Muscle of leg (tissue), 11 donors: ENCODE data around the gene GPS1. TPM values are rescaled to one million over a fixed set of nuclear protein-coding genes. Genes with fewer than 3 reads are reported as not detected.

Experiments
- DNase-seq: peaks from one replicate; pipeline ENCODE4 v3.0.0; 2013
- H3K27ac ChIP-seq: one replicate; pipeline ENCODE4 v1.5.1; 2013; ENCODE audit warnings: mild to moderate bottlenecking, low read length, control low read depth
- H3K27me3 ChIP-seq: one replicate; pipeline ENCODE4 v1.6.1; 2013; ENCODE audit warnings: low read length; ENCODE audit not compliant: control insufficient read depth, insufficient read depth
- H3K36me3 ChIP-seq: one replicate; pipeline ENCODE4 v1.6.1; 2013; ENCODE audit warnings: low read length; ENCODE audit not compliant: control insufficient read depth, insufficient read depth
- H3K4me1 ChIP-seq: one replicate; pipeline ENCODE4 v1.6.1; 2013; ENCODE audit warnings: low read length; ENCODE audit not compliant: control insufficient read depth, insufficient read depth
- H3K4me3 ChIP-seq: one replicate; pipeline ENCODE4 v1.5.1; 2013; ENCODE audit warnings: low read length, control low read depth
- H3K9me3 ChIP-seq: replicated peaks from 2 replicates; pipeline ENCODE4 v1.6.1; 2013; ENCODE audit warnings: low read depth, low read length; ENCODE audit not compliant: control insufficient read depth
- WGBS: methylation state at CpG from one replicate; pipeline ENCODE4 v1.1.5; 2013; ENCODE audit warnings: missing lambda C conversion rate; ENCODE audit not compliant: insufficient coverage; 5-methylcytosine and 5-hydroxymethylcytosine counted together
- polyA plus RNA-seq, 8 donors: library from polyadenylated mRNA; unstranded; fragments of 120-200 nt; gene quantifications; one replicate each; pipeline versions ENCODE4 v1.2.1 to v1.2.3, GENCODE V29; 2013; ENCODE audit warnings: inconsistent platforms in 1 of 8, low replicate concordance in 1 of 8; ENCODE audit not compliant: insufficient read length in 8 of 8, insufficient read depth in 1 of 8
- total RNA-seq: library from RNA; stranded (reverse); fragments of 120-200 nt; gene quantifications from one replicate; pipeline ENCODE4 v1.2.4, GENCODE V29; 2013

The GPS1 gene
- total and polyA plus RNA-seq, 9 donors = 68.1 to 87.7 (median 76.7) TPM

DNA sequence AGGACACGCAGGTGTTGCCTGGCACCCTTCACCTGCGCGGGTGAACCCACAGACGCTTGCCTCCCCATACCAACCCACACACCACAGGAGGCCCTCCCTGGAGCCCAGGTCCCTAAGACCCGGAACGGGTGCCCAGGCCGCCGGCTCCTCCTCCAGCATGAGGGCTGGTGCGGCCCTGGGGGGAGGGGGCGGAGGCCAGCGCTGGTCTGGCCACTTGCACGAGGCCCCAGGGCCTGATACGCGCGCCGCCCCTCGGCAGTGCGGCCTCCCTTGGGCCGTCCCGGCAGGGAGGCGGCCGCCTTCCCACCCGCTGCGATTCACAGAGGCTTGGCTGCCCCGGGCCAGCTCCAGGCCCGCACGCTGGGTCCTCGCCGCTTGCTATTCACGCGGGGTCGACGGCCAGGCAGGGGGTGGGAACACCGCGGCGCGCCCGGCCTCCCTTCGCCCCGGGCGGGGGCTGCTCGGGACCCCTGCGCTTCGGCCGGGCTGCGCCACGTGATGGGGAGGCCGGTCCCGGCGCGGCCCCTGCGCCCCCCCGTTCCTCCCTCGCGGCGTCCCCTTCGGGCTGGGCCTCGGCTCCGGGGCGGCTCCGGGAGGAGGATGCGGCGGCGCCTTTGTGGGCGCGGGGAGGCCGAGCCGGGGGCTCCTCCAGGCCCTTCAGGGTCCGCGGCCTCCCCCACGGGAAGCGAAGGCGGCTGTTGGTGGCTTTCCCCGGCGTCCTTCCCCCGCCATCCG, 45.7 kb downstream of the GPS1 start:
- peaks cover 29% of the 10 kb centered on the region for H3K4me1 ChIP-seq
- H3K9me3 ChIP-seq = no peaks in the 10 kb centered on the region
- peaks cover 56% of the 10 kb centered on the region for H3K36me3 ChIP-seq
- WGBS = under 1% methylated on average over 76 of the region's 77 CpGs
- peak overlapping the region; percentile 74 for H3K4me3 ChIP-seq
- peak; percentile 57 for DNase-seq
- H3K27ac ChIP-seq = peak overlapping the region; percentile 72
- H3K27me3 ChIP-seq = no peaks in the 10 kb centered on the region

DNA sequence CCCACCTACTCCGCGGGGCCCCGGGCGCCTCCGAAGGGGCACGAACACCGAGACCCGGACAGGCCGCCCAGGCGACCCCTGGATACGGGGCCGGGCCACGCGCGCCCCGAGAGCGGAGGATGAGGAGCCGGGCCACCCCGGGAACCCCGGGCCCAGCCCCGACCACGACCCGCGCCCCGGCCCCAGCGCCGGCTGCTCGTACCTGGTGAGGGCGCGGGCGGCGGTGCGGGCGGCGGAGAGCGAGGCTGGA, 46.1 kb downstream of the GPS1 start:
- Histone ChIP-seq H3K4me1 (peaks cover 29% of the 10 kb centered on the region), H3K9me3 (no peaks in the 10 kb centered on the region), H3K27me3 (no peaks in the 10 kb centered on the region), H3K27ac (peak overlapping the region; percentile 72), H3K36me3 (peaks cover 51% of the 10 kb centered on the region), H3K4me3 (peak overlapping the region; percentile 74)
- under 1% methylated on average over 36 of the region's 36 CpGs for WGBS
- DNase-seq = no peak

DNA sequence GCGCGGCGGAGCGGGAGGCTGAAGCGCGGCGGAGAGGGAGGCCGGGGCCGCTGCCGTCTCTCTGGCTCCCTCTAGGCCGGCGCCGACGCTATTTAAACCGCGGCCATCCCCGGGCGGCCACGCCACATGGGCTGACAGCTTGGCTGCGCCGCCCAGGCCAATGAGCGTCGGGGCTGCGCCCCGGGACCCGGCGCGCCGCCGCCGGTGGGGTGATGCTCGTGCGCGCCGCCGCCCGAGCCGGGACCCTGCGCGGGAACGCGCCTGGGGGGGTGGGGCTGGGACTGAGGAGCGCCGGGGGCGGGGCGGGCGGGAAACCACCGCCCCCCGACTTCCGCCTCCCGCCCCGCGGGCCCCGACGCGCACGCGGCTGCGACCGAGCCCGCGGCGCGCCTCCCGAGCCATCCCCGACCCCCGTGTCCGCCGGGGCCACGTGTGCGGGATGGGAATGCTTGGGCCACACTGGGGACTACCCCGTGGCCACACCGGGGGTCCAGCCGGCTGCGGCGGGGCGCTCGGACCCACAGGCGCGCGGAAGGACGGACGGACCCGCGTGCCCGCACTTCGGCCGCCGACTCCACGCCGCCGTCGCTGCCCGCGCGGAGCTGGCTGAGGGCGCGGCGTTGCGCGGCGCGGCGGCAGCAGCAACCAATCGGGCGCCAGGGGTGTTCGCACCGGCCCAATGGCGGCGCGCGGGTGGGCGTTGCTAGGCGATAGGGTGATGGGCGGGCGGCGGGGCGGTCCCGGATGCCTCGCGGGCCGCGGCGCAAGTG, 46.7 kb downstream of the GPS1 start, which contains the start of gene FASN:
TSS of gene FASN (minus strand) at position 68 of the 770 bp plus-strand sequence. CDS start 1,791 bp downstream, outside the sequence.
- H3K27me3 ChIP-seq = no peaks in the 10 kb centered on the region
- peaks cover 46% of the 10 kb centered on the region for H3K36me3 ChIP-seq
- peak within 1 kb of the TSS; percentile 92 for H3K27ac ChIP-seq
- DNase-seq = peak; percentile 99
- peak within 1 kb of the TSS; percentile 74 for H3K4me3 ChIP-seq
- peaks cover 34% of the 10 kb centered on the region for H3K4me1 ChIP-seq
- under 1% methylated on average over 108 of the region's 124 CpGs for WGBS
- no peaks in the 10 kb centered on the region for H3K9me3 ChIP-seq

DNA sequence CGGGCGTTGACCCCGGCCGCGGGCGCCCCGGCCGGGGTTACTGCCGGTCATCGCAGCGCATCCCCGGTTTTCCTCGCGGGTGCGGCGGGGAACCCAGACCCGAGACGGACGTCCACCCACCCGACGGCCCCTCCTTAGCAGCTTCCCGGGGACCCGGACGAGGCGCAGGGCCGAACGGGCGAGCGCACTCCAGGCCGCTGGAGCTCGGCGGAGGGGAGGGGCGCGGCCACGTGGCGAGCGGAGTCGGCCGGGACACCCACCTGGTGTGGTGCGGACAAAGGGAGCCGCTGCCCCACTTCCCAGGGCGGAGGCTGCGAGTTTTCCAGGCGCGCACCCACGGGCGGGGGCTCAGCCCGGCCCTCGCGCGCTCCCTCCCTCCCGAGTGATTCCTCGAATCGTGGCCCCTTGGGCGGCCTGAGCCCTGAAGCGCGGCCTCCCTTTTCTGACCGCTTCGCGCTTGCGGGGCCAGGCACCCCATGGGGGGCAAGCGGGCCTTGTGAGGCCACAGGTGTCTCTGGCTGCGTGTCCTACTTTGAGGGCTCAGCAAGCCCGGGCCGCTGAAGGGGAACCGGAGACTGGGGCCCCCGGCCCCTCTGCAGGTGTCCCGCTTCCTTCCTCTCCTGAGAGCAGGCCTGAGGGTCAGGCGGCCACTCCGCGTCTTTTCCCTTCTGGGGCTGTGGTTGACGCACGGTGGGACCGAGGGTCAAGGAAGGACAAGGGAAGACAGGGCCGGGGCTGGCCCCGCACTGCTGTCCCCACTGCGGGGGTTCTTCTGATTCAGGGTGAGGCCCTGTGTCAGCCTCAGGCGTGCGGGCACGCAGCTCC, 47.5 kb downstream of the GPS1 start:
- H3K4me3 ChIP-seq = peak overlapping the region; percentile 61
- H3K27ac ChIP-seq = peak overlapping the region; percentile 92
- H3K9me3 ChIP-seq = no peaks in the 10 kb centered on the region
- H3K27me3 ChIP-seq = no peaks in the 10 kb centered on the region
- H3K36me3 ChIP-seq = peaks cover 39% of the 10 kb centered on the region
- peaks cover 42% of the 10 kb centered on the region for H3K4me1 ChIP-seq
- 4% methylated on average over 80 of the region's 80 CpGs for WGBS
- no peak for DNase-seq

DNA sequence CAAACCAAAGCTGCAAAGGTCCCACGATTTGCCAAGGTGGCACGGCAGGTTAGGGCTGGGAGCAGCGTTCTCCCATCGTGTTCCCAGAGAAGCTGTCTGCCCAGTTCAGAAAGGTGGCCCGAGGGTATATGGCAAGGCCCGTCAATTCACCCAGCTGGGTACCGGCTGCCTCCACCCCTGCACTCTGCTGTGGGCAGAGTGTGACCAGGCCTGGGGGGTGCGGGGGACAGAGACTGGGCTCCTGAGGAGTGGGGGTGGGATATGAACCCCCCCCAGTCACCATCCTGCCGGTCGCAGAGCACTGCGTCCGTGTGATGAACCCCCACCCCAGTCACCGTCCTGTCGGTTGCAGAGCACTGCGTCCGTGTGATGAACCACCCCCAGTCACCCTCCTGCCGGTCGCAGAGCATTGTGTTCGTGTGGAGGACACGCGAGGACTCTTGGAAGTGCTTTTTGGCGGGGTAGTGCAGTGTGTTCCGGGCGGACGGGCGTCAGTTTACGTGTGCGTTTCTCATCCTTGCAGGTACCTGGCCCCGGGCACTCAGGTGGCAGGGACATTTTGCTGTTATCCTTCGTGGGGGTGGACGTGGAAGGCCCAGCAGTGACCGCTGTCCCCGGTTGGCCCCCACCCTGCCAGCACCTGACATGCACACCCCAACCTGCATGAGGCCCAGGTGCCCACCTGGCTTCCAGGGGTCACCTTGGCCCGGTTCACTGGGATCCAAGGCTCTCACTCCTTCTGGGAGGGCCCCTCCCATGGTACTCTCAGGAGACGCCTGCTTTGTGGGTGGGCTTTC, 49.0 kb downstream of the GPS1 start:
- no peak overlapping the region for H3K27ac ChIP-seq
- 84% methylated on average over 19 of the region's 35 CpGs for WGBS
- no peaks in the 10 kb centered on the region for H3K9me3 ChIP-seq
- no peaks in the 10 kb centered on the region for H3K27me3 ChIP-seq
- DNase-seq = no peak
- no peak overlapping the region for H3K4me3 ChIP-seq
- H3K36me3 ChIP-seq = peaks cover 28% of the 10 kb centered on the region
- H3K4me1 ChIP-seq = peaks cover 55% of the 10 kb centered on the region

DNA sequence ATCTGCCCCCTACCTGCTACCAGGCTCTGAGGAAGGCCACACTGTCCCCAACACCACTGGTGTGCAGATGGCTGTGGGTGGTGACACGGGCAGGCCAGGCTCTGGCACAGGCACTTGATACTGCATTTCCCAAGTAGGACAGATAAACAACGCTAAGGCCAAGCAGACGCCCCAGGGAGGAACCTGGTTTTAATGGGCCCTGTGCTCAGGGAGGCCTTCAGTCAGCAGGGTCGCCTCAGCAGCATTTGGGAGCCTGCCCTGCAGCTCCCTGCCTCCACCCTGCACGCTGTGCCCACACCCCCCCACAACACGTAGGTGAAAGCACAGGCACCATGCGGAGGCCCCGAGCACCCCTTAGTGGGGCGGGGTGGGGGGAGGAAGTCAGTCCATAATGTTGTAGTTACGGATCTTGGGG, 49.6 kb downstream of the GPS1 start:
- Histone ChIP-seq H3K9me3 (no peaks in the 10 kb centered on the region), H3K27me3 (no peaks in the 10 kb centered on the region), H3K36me3 (peaks cover 22% of the 10 kb centered on the region), H3K27ac (no peak overlapping the region), H3K4me1 (peaks cover 59% of the 10 kb centered on the region), H3K4me3 (no peak overlapping the region)
- no peak for DNase-seq
- WGBS = 54% methylated on average over 3 of the region's 10 CpGs

DNA sequence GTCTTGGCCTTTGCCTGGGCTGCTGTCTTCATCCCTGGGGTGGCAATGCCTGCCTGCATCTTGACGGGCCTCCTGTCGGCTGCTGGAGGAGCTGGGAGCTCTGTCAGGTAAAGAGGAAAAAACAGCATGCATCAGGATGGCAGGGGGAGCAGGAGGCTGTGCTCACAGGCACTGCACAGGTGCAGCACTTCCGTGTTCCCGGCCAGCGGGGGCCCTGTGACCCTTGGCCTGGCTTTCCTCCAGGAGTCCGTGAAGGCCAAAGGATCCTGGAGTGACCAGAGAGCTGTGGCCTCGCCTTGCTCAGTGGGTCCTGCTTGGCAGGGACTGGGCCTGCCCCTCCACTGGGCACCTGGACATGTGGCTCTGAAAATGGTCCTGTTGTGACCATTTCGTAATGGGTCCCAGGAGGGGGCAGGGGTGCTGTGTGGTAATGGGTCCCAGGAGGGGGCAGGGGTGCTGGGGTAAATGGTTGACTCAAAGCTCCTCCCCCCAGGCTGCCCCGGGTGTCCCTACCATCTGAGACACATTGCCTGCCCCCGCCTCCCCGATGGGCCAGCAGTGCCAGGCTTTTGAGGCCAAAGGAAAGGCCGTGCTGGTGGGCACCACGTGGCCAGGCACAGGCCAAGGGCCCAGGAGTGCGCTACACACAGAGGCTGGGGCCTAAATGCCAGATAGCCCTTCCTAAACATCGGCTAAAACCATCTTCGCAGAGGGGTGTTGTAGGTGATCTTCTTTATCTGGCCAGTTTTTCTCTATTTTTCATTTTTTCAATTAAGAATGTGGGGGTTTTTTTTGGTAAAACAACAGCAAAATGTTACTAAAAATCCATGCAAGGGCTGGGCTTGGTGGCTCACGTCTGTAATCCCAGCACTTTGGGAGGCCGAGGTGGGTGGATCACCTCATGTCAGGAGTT, 50.3 kb downstream of the GPS1 start:
- Histone ChIP-seq H3K4me1 (peaks cover 59% of the 10 kb centered on the region), H3K9me3 (no peaks in the 10 kb centered on the region), H3K27me3 (no peaks in the 10 kb centered on the region), H3K36me3 (peaks cover 16% of the 10 kb centered on the region), H3K27ac (no peak overlapping the region), H3K4me3 (no peak overlapping the region)
- DNase-seq = no peak
- 59% methylated on average over 13 of the region's 18 CpGs for WGBS

DNA sequence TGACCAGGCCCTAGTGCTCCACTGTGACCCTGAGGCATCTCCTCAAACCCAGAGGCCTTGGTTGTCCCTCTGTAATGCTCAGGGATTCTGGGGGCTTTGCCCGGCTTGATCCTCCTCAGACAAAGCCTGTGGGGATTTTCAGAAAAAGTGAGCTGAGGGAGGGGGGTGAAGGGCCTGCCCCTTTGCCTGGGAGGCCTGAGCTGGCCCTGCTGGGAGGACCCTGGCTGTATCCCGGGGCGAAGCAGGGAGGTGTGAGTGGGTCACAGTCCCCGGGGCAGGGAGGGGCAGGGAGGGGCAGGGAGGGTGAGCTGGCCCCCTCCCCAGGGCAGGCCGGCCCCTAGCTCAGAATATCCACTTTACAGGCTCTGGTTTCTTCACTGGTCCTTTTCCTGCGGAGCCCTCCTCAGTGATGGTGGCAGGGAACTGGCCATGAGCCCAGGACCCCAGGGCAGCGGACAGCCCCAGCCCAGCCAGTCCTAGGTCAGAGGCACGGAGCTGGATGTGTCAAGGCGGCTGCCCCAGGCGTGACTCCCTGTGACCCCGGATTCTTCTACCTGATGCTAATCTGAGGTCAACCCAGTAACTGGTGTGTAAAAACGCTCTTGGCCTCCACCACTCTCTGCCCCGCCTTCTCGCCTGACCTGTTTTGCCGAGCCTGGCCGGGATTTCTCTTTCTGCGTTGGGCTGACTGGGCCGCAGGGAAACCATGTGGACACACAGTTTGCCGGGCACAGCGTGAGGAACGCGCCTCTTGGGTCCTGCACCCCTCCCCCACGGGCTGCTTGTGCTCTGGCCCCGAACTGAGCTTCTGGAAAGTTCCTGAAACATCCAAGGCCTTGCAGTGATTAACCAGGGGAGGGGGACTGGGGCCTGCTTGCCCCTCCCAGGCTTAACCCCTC, 52.1 kb downstream of the GPS1 start:
- 41% methylated on average over 19 of the region's 24 CpGs for WGBS
- Histone ChIP-seq H3K4me1 (peaks cover 73% of the 10 kb centered on the region), H3K36me3 (peaks cover 16% of the 10 kb centered on the region), H3K4me3 (no peak overlapping the region), H3K27ac (peak overlapping the region; percentile 75), H3K9me3 (no peaks in the 10 kb centered on the region), H3K27me3 (no peaks in the 10 kb centered on the region)
- peak; percentile 76 for DNase-seq
